ENCODE measurements around the gene CNTNAP5.
"Not testable (repeated sequence)": the region's sequence is repeated elsewhere in the genome, so short reads cannot be mapped to it uniquely, and the experiment has no call there.

DNA sequence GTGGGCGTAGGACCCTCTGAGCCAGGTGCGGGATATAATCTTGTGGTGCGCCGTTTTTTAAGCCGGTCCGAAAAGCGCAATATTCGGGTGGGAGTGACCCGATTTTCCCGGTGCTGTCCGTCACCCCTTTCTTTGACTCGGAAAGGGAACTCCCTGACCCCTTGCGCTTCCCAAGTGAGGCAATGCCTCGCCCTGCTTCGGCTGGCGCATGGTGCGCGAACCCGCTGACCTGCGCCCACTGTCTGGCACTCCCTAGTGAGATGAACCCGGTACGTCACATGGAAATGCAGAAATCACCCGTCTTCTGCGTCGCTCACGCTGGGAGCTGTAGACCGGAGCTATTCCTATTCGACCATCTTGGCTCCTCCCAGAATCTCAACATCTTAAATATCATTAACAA, 336.9 kb downstream of the CNTNAP5 start:
- not testable (repeated sequence) for TF ChIP-seq SP1 (IDR thresholded peaks at IDR 0.05); ARNT (IDR thresholded peaks at IDR 0.05); ZNF384 (IDR thresholded peaks at IDR 0.05); HDGF (IDR thresholded peaks at IDR 0.05; ENCODE audit: borderline replicate concordance); FOXM1 (IDR thresholded peaks at IDR 0.05; ENCODE audit: borderline replicate concordance); BHLHE40 (IDR thresholded peaks at IDR 0.05; ENCODE audit: borderline replicate concordance); FOXK2 (IDR thresholded peaks at IDR 0.05); SUZ12 (IDR thresholded peaks at IDR 0.05); LEF1 (IDR thresholded peaks at IDR 0.05; ENCODE audit: borderline replicate concordance); PKNOX1 (IDR thresholded peaks at IDR 0.05)

Measured in HEK293T (cell line).